WTC11 (cell line): ENCODE measurements around the gene TPRX2. TPM values are rescaled to one million over a fixed set of nuclear protein-coding genes. Genes with fewer than 3 reads are reported as not detected.

Experiments used
- ATAC-seq: fragments of 200-7000 bp; cut with Tn5 transposase; 2 replicates; pipeline ENCODE4 v1.10.0; 2021; ENCODE audit warnings: mild to moderate bottlenecking, moderate library complexity
- CTCF ChIA-PET: fragments of 300-600 bp; sonication (Branson Sonifier 250); formaldehyde crosslinking; loops from one replicate; lab custom pipeline; 2021; ENCODE audit warnings: antibody characterized with exemption; lab: Charles Lee
- POLR2A ChIA-PET: fragments of 350-600 bp; sonication (Branson Sonifier 250); formaldehyde crosslinking; loops from one replicate; lab custom pipeline; 2021; ENCODE audit warnings: antibody characterized with exemption; lab: Charles Lee
- DNase-seq: peaks from one replicate; pipeline ENCODE4 v3.0.0; 2021; ENCODE audit warnings: low spot score
- H3K27ac Mint-ChIP-seq: 2 replicates; pipeline ENCODE4 v1.8.0; 2021; ENCODE audit warnings: mixed read lengths
- H3K27me3 Mint-ChIP-seq: 2 replicates; pipeline ENCODE4 v1.8.0; 2021; ENCODE audit warnings: low read depth, mild to moderate bottlenecking, moderate library complexity, mixed read lengths
- H3K36me3 Mint-ChIP-seq: 2 replicates; pipeline ENCODE4 v1.8.0; 2021; ENCODE audit warnings: mixed read lengths
- H3K4me1 Mint-ChIP-seq: 2 replicates; pipeline ENCODE4 v1.8.0; 2022; ENCODE audit warnings: mixed read lengths
- H3K4me3 Mint-ChIP-seq: 2 replicates; pipeline ENCODE4 v1.8.0; 2021; ENCODE audit warnings: mild to moderate bottlenecking, moderate library complexity, mixed read lengths
- H3K9me3 Mint-ChIP-seq: 2 replicates; pipeline ENCODE4 v1.8.0; 2021; ENCODE audit warnings: mixed read lengths
- AFF4 ChIP-seq: sonication (generic); formaldehyde crosslinking; IDR thresholded peaks from 2 replicates; pipeline ENCODE4 v1.8.1; 2023; ENCODE audit warnings: mild to moderate bottlenecking, missing genetic modification reagents, borderline replicate concordance
- E2F5 ChIP-seq: sonication (generic); formaldehyde crosslinking; IDR thresholded peaks from 2 replicates; pipeline ENCODE4 v1.8.1; 2022; ENCODE audit warnings: mild to moderate bottlenecking, moderate library complexity, missing genetic modification reagents
- FOXP1 ChIP-seq: sonication (generic); formaldehyde crosslinking; IDR thresholded peaks from 2 replicates; pipeline ENCODE4 v1.8.0; 2022; ENCODE audit warnings: missing genetic modification reagents, mild to moderate bottlenecking, moderate library complexity, borderline replicate concordance
- GABPB1 ChIP-seq: sonication (generic); formaldehyde crosslinking; IDR thresholded peaks from 2 replicates; pipeline ENCODE4 v1.8.1; 2023; ENCODE audit warnings: mild to moderate bottlenecking, missing genetic modification reagents
- GTF2I ChIP-seq: fragments of 250-450 bp; sonication (Bioruptor Pico); conservative IDR thresholded peaks from 2 replicates; pipeline ENCODE4 v1.4.0; 2021; ENCODE audit warnings: mild to moderate bottlenecking
- KAT7 ChIP-seq: sonication (generic); formaldehyde crosslinking; IDR thresholded peaks from 2 replicates; pipeline ENCODE4 v1.8.1; 2023; ENCODE audit warnings: missing genetic modification reagents, mild to moderate bottlenecking, borderline replicate concordance
- MLX ChIP-seq: sonication (generic); formaldehyde crosslinking; IDR thresholded peaks from 2 replicates; pipeline ENCODE4 v1.8.1; 2023; ENCODE audit warnings: mild to moderate bottlenecking, missing genetic modification reagents, moderate library complexity
- PRDM15 ChIP-seq: sonication (generic); formaldehyde crosslinking; IDR thresholded peaks from 2 replicates; pipeline ENCODE4 v1.8.0; 2022; ENCODE audit warnings: missing genetic modification reagents
- PRRX2 ChIP-seq: fragments of 250-450 bp; sonication (Bioruptor Pico); IDR thresholded peaks from 2 replicates; pipeline ENCODE4 v1.8.0; 2021; ENCODE audit warnings: mild to moderate bottlenecking
- RELA ChIP-seq: sonication (generic); formaldehyde crosslinking; IDR thresholded peaks from 2 replicates; pipeline ENCODE4 v1.8.1; 2022; ENCODE audit warnings: missing genetic modification reagents, mild to moderate bottlenecking, borderline replicate concordance
- SOX15 ChIP-seq: fragments of 250-450 bp; sonication (Bioruptor Pico); IDR thresholded peaks from 2 replicates; pipeline ENCODE4 v1.9.0; 2021; ENCODE audit warnings: mild to moderate bottlenecking
- TP53 ChIP-seq: sonication (generic); formaldehyde crosslinking; IDR thresholded peaks from 2 replicates; pipeline ENCODE4 v1.8.1; 2023; ENCODE audit warnings: mild to moderate bottlenecking, missing genetic modification reagents
- ZNF263 ChIP-seq: sonication (generic); formaldehyde crosslinking; IDR thresholded peaks from 2 replicates; pipeline ENCODE4 v1.8.1; 2022; ENCODE audit warnings: low read depth, mild to moderate bottlenecking, moderate library complexity, missing genetic modification reagents
- ZNF317 ChIP-seq: sonication (generic); formaldehyde crosslinking; IDR thresholded peaks from 2 replicates; pipeline ENCODE4 v1.8.1; 2023; ENCODE audit warnings: low read depth, mild to moderate bottlenecking, moderate library complexity, missing genetic modification reagents, borderline replicate concordance
- ZNF423 ChIP-seq: fragments of 250-450 bp; sonication (Bioruptor Pico); IDR thresholded peaks from 2 replicates; pipeline ENCODE4 v2.1.2; 2022; ENCODE audit warnings: mild to moderate bottlenecking, moderate library complexity
- total RNA-seq: library from RNA; stranded (reverse); gene quantifications from 3 replicates; pipeline ENCODE4 v1.2.3, GENCODE V29; 2021
- TF ChIP-seq, protein P1 (sequence below): sonication (generic); formaldehyde crosslinking; IDR thresholded peaks from 2 replicates; pipeline ENCODE4 v1.8.0; 2023; ENCODE audit warnings: missing genetic modification reagents, mild to moderate bottlenecking, borderline replicate concordance
- TF ChIP-seq, protein P2 (sequence below): fragments of 250-450 bp; sonication (Bioruptor Pico); conservative IDR thresholded peaks from 2 replicates; pipeline ENCODE4 v1.9.0; 2021; ENCODE audit warnings: mild to moderate bottlenecking
- TF ChIP-seq, protein P3 (sequence below): sonication (generic); formaldehyde crosslinking; IDR thresholded peaks from 2 replicates; pipeline ENCODE4 v1.8.1; 2023; ENCODE audit warnings: mild to moderate bottlenecking, missing genetic modification reagents
- TF ChIP-seq, protein P4 (sequence below): sonication (generic); formaldehyde crosslinking; IDR thresholded peaks from 2 replicates; pipeline ENCODE4 v1.8.1; 2022; ENCODE audit warnings: mild to moderate bottlenecking, missing genetic modification reagents, moderate library complexity, borderline replicate concordance

The TPRX2 gene
- total RNA-seq, 1 experiment from 2014 or later, result not detected

GRCh38 chr19:47882890-47883289 lies 23.9 kb downstream of the TPRX2 start:
- no peak overlapping the region for H3K27ac Mint-ChIP-seq

More at GRCh38 chr19:47882890-47883289, 23.9 kb downstream of the TPRX2 start:
- peaks cover 6% of the 10 kb centered on the region; the same call in 1 of the 2 replicates for H3K4me1 Mint-ChIP-seq
- ChIA-PET CTCF (no interaction called here), POLR2A (no interaction called here)
- H3K9me3 Mint-ChIP-seq, result peaks cover 5% of the 10 kb centered on the region
- TF ChIP-seq, protein P1, sequence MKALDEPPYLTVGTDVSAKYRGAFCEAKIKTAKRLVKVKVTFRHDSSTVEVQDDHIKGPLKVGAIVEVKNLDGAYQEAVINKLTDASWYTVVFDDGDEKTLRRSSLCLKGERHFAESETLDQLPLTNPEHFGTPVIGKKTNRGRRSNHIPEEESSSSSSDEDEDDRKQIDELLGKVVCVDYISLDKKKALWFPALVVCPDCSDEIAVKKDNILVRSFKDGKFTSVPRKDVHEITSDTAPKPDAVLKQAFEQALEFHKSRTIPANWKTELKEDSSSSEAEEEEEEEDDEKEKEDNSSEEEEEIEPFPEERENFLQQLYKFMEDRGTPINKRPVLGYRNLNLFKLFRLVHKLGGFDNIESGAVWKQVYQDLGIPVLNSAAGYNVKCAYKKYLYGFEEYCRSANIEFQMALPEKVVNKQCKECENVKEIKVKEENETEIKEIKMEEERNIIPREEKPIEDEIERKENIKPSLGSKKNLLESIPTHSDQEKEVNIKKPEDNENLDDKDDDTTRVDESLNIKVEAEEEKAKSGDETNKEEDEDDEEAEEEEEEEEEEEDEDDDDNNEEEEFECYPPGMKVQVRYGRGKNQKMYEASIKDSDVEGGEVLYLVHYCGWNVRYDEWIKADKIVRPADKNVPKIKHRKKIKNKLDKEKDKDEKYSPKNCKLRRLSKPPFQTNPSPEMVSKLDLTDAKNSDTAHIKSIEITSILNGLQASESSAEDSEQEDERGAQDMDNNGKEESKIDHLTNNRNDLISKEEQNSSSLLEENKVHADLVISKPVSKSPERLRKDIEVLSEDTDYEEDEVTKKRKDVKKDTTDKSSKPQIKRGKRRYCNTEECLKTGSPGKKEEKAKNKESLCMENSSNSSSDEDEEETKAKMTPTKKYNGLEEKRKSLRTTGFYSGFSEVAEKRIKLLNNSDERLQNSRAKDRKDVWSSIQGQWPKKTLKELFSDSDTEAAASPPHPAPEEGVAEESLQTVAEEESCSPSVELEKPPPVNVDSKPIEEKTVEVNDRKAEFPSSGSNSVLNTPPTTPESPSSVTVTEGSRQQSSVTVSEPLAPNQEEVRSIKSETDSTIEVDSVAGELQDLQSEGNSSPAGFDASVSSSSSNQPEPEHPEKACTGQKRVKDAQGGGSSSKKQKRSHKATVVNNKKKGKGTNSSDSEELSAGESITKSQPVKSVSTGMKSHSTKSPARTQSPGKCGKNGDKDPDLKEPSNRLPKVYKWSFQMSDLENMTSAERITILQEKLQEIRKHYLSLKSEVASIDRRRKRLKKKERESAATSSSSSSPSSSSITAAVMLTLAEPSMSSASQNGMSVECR (CRISPR knock-in tag), result no peak
- TF ChIP-seq ZNF317 (CRISPR knock-in tag) (no peak), KAT7 (no peak), PRDM15 (CRISPR knock-in tag) (no peak), SOX15 (CRISPR knock-in tag) (no peak), FOXP1 (CRISPR knock-in tag) (no peak), TP53 (no peak), GABPB1 (CRISPR knock-in tag) (no peak), E2F5 (no peak), ZNF423 (CRISPR knock-in tag) (no peak), GTF2I (CRISPR knock-in tag) (no peak), PRRX2 (CRISPR knock-in tag) (no peak), RELA (CRISPR knock-in tag) (no peak), ZNF263 (CRISPR knock-in tag) (no peak), MLX (CRISPR knock-in tag) (no peak), AFF4 (CRISPR knock-in tag) (no peak)
- TF ChIP-seq, protein P2, sequence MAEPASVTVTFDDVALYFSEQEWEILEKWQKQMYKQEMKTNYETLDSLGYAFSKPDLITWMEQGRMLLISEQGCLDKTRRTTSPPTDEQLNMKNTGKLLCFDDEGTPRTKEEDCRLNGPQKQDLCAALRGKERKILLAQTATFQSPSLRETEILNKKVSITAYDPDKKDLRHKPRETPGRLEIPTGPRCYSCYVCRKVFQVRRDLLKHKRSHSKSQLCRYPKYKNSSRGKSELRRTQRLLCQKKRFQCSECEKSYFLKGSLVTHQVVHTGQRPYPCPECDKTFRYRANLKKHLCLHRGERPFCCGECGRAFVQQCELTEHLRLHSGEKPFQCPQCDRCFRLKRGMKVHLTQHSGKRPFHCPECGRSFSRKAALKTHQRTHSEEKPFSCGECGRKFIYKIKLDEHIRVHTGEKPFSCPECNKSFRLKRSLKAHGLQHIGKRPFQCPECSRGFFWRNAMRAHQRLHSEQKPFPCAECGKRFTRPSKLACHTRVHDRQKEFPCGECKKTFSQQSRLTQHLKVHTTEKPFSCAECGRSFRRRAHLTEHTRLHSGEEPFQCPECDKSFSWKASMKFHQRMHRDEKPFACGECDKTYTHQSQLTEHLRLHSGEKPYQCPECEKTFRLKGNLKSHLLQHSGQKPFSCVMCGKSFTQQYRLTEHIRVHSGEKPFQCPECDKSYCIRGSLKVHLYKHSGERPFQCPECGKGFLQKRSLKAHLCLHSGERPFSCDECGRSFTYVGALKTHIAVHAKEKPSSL (CRISPR knock-in tag), result no peak
- TF ChIP-seq, protein P3, sequence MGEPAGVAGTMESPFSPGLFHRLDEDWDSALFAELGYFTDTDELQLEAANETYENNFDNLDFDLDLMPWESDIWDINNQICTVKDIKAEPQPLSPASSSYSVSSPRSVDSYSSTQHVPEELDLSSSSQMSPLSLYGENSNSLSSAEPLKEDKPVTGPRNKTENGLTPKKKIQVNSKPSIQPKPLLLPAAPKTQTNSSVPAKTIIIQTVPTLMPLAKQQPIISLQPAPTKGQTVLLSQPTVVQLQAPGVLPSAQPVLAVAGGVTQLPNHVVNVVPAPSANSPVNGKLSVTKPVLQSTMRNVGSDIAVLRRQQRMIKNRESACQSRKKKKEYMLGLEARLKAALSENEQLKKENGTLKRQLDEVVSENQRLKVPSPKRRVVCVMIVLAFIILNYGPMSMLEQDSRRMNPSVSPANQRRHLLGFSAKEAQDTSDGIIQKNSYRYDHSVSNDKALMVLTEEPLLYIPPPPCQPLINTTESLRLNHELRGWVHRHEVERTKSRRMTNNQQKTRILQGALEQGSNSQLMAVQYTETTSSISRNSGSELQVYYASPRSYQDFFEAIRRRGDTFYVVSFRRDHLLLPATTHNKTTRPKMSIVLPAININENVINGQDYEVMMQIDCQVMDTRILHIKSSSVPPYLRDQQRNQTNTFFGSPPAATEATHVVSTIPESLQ (CRISPR knock-in tag), result no peak
- TF ChIP-seq, protein P4, sequence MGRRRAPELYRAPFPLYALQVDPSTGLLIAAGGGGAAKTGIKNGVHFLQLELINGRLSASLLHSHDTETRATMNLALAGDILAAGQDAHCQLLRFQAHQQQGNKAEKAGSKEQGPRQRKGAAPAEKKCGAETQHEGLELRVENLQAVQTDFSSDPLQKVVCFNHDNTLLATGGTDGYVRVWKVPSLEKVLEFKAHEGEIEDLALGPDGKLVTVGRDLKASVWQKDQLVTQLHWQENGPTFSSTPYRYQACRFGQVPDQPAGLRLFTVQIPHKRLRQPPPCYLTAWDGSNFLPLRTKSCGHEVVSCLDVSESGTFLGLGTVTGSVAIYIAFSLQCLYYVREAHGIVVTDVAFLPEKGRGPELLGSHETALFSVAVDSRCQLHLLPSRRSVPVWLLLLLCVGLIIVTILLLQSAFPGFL (CRISPR knock-in tag), result no peak
- ATAC-seq (no peak), DNase-seq (no peak)
- no peaks in the 10 kb centered on the region; the same call in 1 of the 2 replicates for H3K36me3 Mint-ChIP-seq
- no peak overlapping the region for H3K4me3 Mint-ChIP-seq
- H3K27me3 Mint-ChIP-seq, result no peaks in the 10 kb centered on the region
